Thoracic aorta (tissue), 2 donors: ENCODE data around the gene ZDBF2. TPM values are rescaled to one million over a fixed set of nuclear protein-coding genes. Genes with fewer than 3 reads are reported as not detected.
"Not testable (repeated sequence)": the region's sequence is repeated elsewhere in the genome, so short reads cannot be mapped to it uniquely, and the experiment has no call there.

Experiments used
- ATAC-seq: fragments of 150-250 bp; one replicate; pipeline ENCODE4 v1.8.0; 2017; ENCODE audit warnings: low read depth; ENCODE audit not compliant: insufficient number of reproducible peaks, low FRiP score
- DNase-seq: peaks from one replicate; pipeline ENCODE4 v3.0.0-alpha.2; 2020; ENCODE audit warnings: low spot score
- H3K27ac ChIP-seq, 2 donors: fragments of 200-600 bp; sonication (generic); 1 replicate in 1 of 2; 2 replicates in 1 of 2; pipeline ENCODE4 v1.5.1; 2016; ENCODE audit warnings: mild to moderate bottlenecking in 2 of 2, moderate library complexity in 2 of 2
- H3K27me3 ChIP-seq: fragments of 200-600 bp; sonication (generic); replicated peaks from 2 replicates; pipeline ENCODE4 v1.6.0; 2016; ENCODE audit warnings: mild to moderate bottlenecking; ENCODE audit not compliant: insufficient read depth
- H3K36me3 ChIP-seq: fragments of 200-600 bp; sonication (generic); one replicate; pipeline ENCODE4 v1.5.1; 2016
- H3K4me1 ChIP-seq, 2 donors: fragments of 200-600 bp; sonication (generic); 1 replicate in 1 of 2; 2 replicates in 1 of 2; pipeline versions ENCODE4 v1.5.1 to v1.6.0; 2016; ENCODE audit warnings: low read depth in 2 of 2, mild to moderate bottlenecking in 1 of 2; ENCODE audit not compliant: control insufficient read depth in 1 of 2
- H3K4me3 ChIP-seq: fragments of 200-600 bp; sonication (generic); 2 replicates; pipeline ENCODE4 v1.5.1; 2016; ENCODE audit warnings: mild to moderate bottlenecking
- H3K9me3 ChIP-seq: fragments of 200-600 bp; sonication (generic); 2 replicates; pipeline ENCODE4 v1.5.1; 2016
- CTCF ChIP-seq: fragments of 200-600 bp; sonication (generic); IDR thresholded peaks from one replicate; pipeline ENCODE4 v1.5.1; 2019; ENCODE audit warnings: antibody characterized with exemption
- total RNA-seq, 2 donors: library from RNA; depleted of rRNA; stranded (reverse); fragments of >200 nt; gene quantifications; one replicate each; pipeline versions ENCODE4 v1.1.0 to v1.2.3, GENCODE V29; 2016

The ZDBF2 gene
- total RNA-seq, 2 donors from 2014 or later = 12.7 to 18.3 TPM

- Histone ChIP-seq H3K27me3 (no peaks in the 10 kb centered on the region), H3K36me3 (no peaks in the 10 kb centered on the region), H3K9me3 (no peaks in the 10 kb centered on the region), H3K4me1 (no peaks in the 10 kb centered on the region), H3K27ac (no peak overlapping the region), H3K4me3 (no peak overlapping the region)
- no peak for TF ChIP-seq CTCF
- DNase-seq (no peak), ATAC-seq (no peak)
Observed at GRCh38 chr2:206255003-206255402, 19.5 kb upstream of the ZDBF2 start.

- ATAC-seq = no peak
- no peaks in the 10 kb centered on the region for H3K36me3 ChIP-seq
- no peak for TF ChIP-seq CTCF
Observed at GRCh38 chr2:206256706-206257205, 17.7 kb upstream of the ZDBF2 start.

GRCh38 chr2:206257350-206257749 lies 17.1 kb upstream of the ZDBF2 start:
- TF ChIP-seq CTCF = no peak
- Histone ChIP-seq H3K27ac (no peak overlapping the region), H3K4me3 (no peak overlapping the region), H3K27me3 (peaks cover 2% of the 10 kb centered on the region), H3K36me3 (no peaks in the 10 kb centered on the region), H3K9me3 (no peaks in the 10 kb centered on the region), H3K4me1 (no peaks in the 10 kb centered on the region)
- no peak for DNase-seq
- no peak for ATAC-seq

More at GRCh38 chr2:206256706-206257205, 17.7 kb upstream of the ZDBF2 start:
- no peaks in the 10 kb centered on the region for H3K4me1 ChIP-seq
- H3K4me3 ChIP-seq = no peak overlapping the region
- H3K27me3 ChIP-seq = no peaks in the 10 kb centered on the region
- no peak for DNase-seq
- no peak overlapping the region for H3K27ac ChIP-seq
- H3K9me3 ChIP-seq = no peaks in the 10 kb centered on the region

GRCh38 chr2:206257861-206258260 lies 16.6 kb upstream of the ZDBF2 start:
- no peaks in the 10 kb centered on the region for H3K36me3 ChIP-seq
- H3K4me3 ChIP-seq = no peak overlapping the region
- no peaks in the 10 kb centered on the region for H3K9me3 ChIP-seq
- DNase-seq = no peak
- H3K27me3 ChIP-seq = peaks cover 6% of the 10 kb centered on the region
- TF ChIP-seq CTCF = no peak
- ATAC-seq = no peak
- no peaks in the 10 kb centered on the region for H3K4me1 ChIP-seq
- no peak overlapping the region for H3K27ac ChIP-seq

- peaks cover 10% of the 10 kb centered on the region for H3K27me3 ChIP-seq
- not testable (repeated sequence) for H3K36me3 ChIP-seq, H3K4me1 ChIP-seq, DNase-seq, ATAC-seq, H3K27ac ChIP-seq, H3K4me3 ChIP-seq, H3K9me3 ChIP-seq
Observed at GRCh38 chr2:206258615-206259014, 15.8 kb upstream of the ZDBF2 start.
